Cardiac muscle cell (in vitro differentiated cells and primary cell): Measurements from ENCODE around the gene STRIP2. TPM values are rescaled to one million over a fixed set of nuclear protein-coding genes. Genes with fewer than 3 reads are reported as not detected.
"Not testable (repeated sequence)": the region's sequence is repeated elsewhere in the genome, so short reads cannot be mapped to it uniquely, and the experiment has no call there.

Experiments
- DNase-seq, 2 donors: peaks; one replicate each; pipeline versions ENCODE4 v3.0.0 to v3.0.0-alpha.2; 2010 to 2017; ENCODE audit warnings: low read depth in 1 of 2, low spot score in 1 of 2
- H3K27ac ChIP-seq: fragments of 200-600 bp; sonication (generic); 2 replicates; pipeline ENCODE4 v1.5.1; 2016
- H3K27me3 ChIP-seq: fragments of 200-600 bp; sonication (generic); 2 replicates; pipeline ENCODE4 v1.6.0; 2016; ENCODE audit warnings: control low read depth
- H3K36me3 ChIP-seq: fragments of 200-600 bp; sonication (generic); 2 replicates; pipeline ENCODE4 v1.5.1; 2016; ENCODE audit warnings: control low read depth
- H3K4me1 ChIP-seq: fragments of 200-600 bp; sonication (generic); 2 replicates; pipeline ENCODE4 v1.8.1; 2017; ENCODE audit warnings: low read depth, mild to moderate bottlenecking, mixed run types
- H3K4me3 ChIP-seq: fragments of 200-600 bp; sonication (generic); 2 replicates; pipeline ENCODE4 v1.5.1; 2016; ENCODE audit warnings: mild to moderate bottlenecking
- H3K9me3 ChIP-seq: fragments of 200-600 bp; sonication (generic); 2 replicates; pipeline ENCODE4 v1.5.1; 2017; ENCODE audit warnings: low read depth, mild to moderate bottlenecking, control low read depth
- CTCF ChIP-seq: IDR thresholded peaks from 2 replicates; pipeline ENCODE4 v1.5.1; 2012; ENCODE audit warnings: low read depth, mild to moderate bottlenecking, low read length
- polyA plus RNA-seq: library from polyadenylated mRNA; unstranded; fragments of >200 nt; fragmentation: Nextera tagmentation; extraction: Ambion mirVana; gene quantifications from 2 replicates; pipeline ENCODE4 v1.2.1, GENCODE V29; 2016
- total RNA-seq: library from RNA; depleted of rRNA; stranded (reverse); fragments of >200 nt; gene quantifications from 2 replicates; pipeline ENCODE4 v1.2.3, GENCODE V29; 2016

Gene STRIP2
- total and polyA plus RNA-seq, 2 experiments from 2014 or later, result 22.0 to 23.5 TPM

GRCh38 chr7:129531721-129532120 lies 97.5 kb downstream of the STRIP2 start:
- no peak overlapping the region for H3K4me3 ChIP-seq
- no peaks in the 10 kb centered on the region for H3K36me3 ChIP-seq
- no peaks in the 10 kb centered on the region for H3K4me1 ChIP-seq
- DNase-seq, result no peak
- H3K27me3 ChIP-seq, result no peaks in the 10 kb centered on the region
- no peak for TF ChIP-seq CTCF
- H3K9me3 ChIP-seq, result no peaks in the 10 kb centered on the region
- H3K27ac ChIP-seq, result no peak overlapping the region

GRCh38 chr7:129532375-129532774 lies 98.1 kb downstream of the STRIP2 start:
- Histone ChIP-seq H3K36me3 (no peaks in the 10 kb centered on the region), H3K27me3 (no peaks in the 10 kb centered on the region), H3K9me3 (no peaks in the 10 kb centered on the region), H3K4me3 (no peak overlapping the region), H3K4me1 (no peaks in the 10 kb centered on the region), H3K27ac (no peak overlapping the region)
- no peak for DNase-seq
- TF ChIP-seq CTCF, result no peak

- H3K4me3 ChIP-seq, H3K27ac ChIP-seq, H3K4me1 ChIP-seq, DNase-seq, H3K9me3 ChIP-seq, H3K36me3 ChIP-seq, H3K27me3 ChIP-seq: not testable (repeated sequence)
Observed at GRCh38 chr7:129534558-129535274, 100.5 kb downstream of the STRIP2 start.

GRCh38 chr7:129535896-129536295 lies 101.7 kb downstream of the STRIP2 start:
- Histone ChIP-seq H3K36me3 (no peaks in the 10 kb centered on the region), H3K9me3 (no peaks in the 10 kb centered on the region), H3K27me3 (no peaks in the 10 kb centered on the region), H3K4me1 (no peaks in the 10 kb centered on the region), H3K27ac (no peak overlapping the region), H3K4me3 (no peak overlapping the region)
- DNase-seq, result no peak
- no peak for TF ChIP-seq CTCF

GRCh38 chr7:129536323-129536722 lies 102.1 kb downstream of the STRIP2 start:
- H3K36me3 ChIP-seq, result no peaks in the 10 kb centered on the region
- H3K27me3 ChIP-seq, result no peaks in the 10 kb centered on the region
- H3K4me1 ChIP-seq, result no peaks in the 10 kb centered on the region
- no peak overlapping the region for H3K27ac ChIP-seq
- TF ChIP-seq CTCF, result no peak
- DNase-seq, result no peak
- no peaks in the 10 kb centered on the region for H3K9me3 ChIP-seq
- H3K4me3 ChIP-seq, result no peak overlapping the region

Other genes starting within 250 kb of the STRIP2 start
- gene SMO, start 245.8 kb upstream of the STRIP2 start, total RNA-seq, result 66.7 and 82.9 TPM in 2 replicates
- 35.0 and 41.3 TPM in 2 replicates for gene SMO, start 245.8 kb upstream of the STRIP2 start, polyA plus RNA-seq
- gene AHCYL2, start 209.4 kb upstream of the STRIP2 start, total RNA-seq, result 26.1 and 30.8 TPM in 2 replicates
- gene AHCYL2, start 209.4 kb upstream of the STRIP2 start, polyA plus RNA-seq, result 25.5 and 28.5 TPM in 2 replicates
- gene SMKR1, start 68.1 kb downstream of the STRIP2 start, total RNA-seq, result 0.39 TPM in 1 of 2 replicates, not detected in the other
- gene SMKR1, start 68.1 kb downstream of the STRIP2 start, polyA plus RNA-seq, result 0.32 and 3.6 TPM in 2 replicates
- gene NRF1, start 177.3 kb downstream of the STRIP2 start, total RNA-seq, result 9.3 and 9.5 TPM in 2 replicates
- 12.3 and 15.3 TPM in 2 replicates for gene NRF1, start 177.3 kb downstream of the STRIP2 start, polyA plus RNA-seq